Suprapubic skin (tissue), 4 donors: ENCODE results near the gene GMPPB.

ENCODE experiments used
- CTCF ChIP-seq, 2 donors: fragments of 200-600 bp in 1 of 2; fragments of 450-650 bp in 1 of 2; sonication (generic) in 1 of 2; IDR thresholded peaks; one replicate each; pipeline ENCODE4 v1.5.1; 2016 to 2019; ENCODE audit warnings: antibody characterized with exemption in 2 of 2, mild to moderate bottlenecking in 1 of 2, moderate library complexity in 1 of 2
- EP300 ChIP-seq: sonication (generic); formaldehyde crosslinking; IDR thresholded peaks from one replicate; pipeline ENCODE4 v1.6.1; 2017; ENCODE audit warnings: antibody characterized with exemption
- POLR2A ChIP-seq, 2 donors: fragments of 450-650 bp; IDR thresholded peaks; one replicate each; pipeline ENCODE4 v1.6.1; 2017; ENCODE audit warnings: antibody characterized with exemption in 2 of 2, mild to moderate bottlenecking in 2 of 2, moderate library complexity in 2 of 2
- POLR2AphosphoS5 ChIP-seq, 3 donors: sonication (generic); formaldehyde crosslinking; IDR thresholded peaks; one replicate each; pipeline ENCODE4 v1.6.1; 2017; ENCODE audit warnings: antibody characterized with exemption in 3 of 3

GRCh38 chr3:49681232-49681522 is 42.6 kb downstream of the GMPPB start:
- TF ChIP-seq CTCF (IDR thresholded peaks at IDR 0.05): no peak
- no peak for TF ChIP-seq EP300
- TF ChIP-seq POLR2AphosphoS5 (IDR thresholded peaks at IDR 0.05): no peak
- TF ChIP-seq POLR2A (IDR thresholded peaks at IDR 0.05): no peak
